Vagina (tissue), 2 donors: ENCODE measurements around the gene SLC34A1.

Experiments used
- POLR2A ChIP-seq, 2 donors: fragments of 450-650 bp; IDR thresholded peaks; one replicate each; pipeline ENCODE4 v1.6.1; 2017; ENCODE audit warnings: antibody characterized with exemption in 2 of 2, mild to moderate bottlenecking in 2 of 2, moderate library complexity in 2 of 2
- TF ChIP-seq, protein P1 (sequence below), 3 experiments: fragments of 450-650 bp in 2 of 3; fragments of 200-600 bp in 1 of 3; sonication (generic) in 1 of 3; IDR thresholded peaks; one replicate each; pipeline ENCODE4 v1.5.1; 2017 to 2019; ENCODE audit warnings: antibody characterized with exemption in 3 of 3, mild to moderate bottlenecking in 2 of 3, moderate library complexity in 2 of 3

- TF ChIP-seq, protein P1, sequence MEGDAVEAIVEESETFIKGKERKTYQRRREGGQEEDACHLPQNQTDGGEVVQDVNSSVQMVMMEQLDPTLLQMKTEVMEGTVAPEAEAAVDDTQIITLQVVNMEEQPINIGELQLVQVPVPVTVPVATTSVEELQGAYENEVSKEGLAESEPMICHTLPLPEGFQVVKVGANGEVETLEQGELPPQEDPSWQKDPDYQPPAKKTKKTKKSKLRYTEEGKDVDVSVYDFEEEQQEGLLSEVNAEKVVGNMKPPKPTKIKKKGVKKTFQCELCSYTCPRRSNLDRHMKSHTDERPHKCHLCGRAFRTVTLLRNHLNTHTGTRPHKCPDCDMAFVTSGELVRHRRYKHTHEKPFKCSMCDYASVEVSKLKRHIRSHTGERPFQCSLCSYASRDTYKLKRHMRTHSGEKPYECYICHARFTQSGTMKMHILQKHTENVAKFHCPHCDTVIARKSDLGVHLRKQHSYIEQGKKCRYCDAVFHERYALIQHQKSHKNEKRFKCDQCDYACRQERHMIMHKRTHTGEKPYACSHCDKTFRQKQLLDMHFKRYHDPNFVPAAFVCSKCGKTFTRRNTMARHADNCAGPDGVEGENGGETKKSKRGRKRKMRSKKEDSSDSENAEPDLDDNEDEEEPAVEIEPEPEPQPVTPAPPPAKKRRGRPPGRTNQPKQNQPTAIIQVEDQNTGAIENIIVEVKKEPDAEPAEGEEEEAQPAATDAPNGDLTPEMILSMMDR (IDR thresholded peaks at IDR 0.05), result no peak
- TF ChIP-seq POLR2A (IDR thresholded peaks at IDR 0.05), result no peak
Observed at GRCh38 chr5:177410575-177410974, 26.3 kb downstream of the SLC34A1 start.
